HG02588 (cell line): ENCODE results near the gene TMEM183A.
"Not testable (repeated sequence)": the region's sequence is repeated elsewhere in the genome, so short reads cannot be mapped to it uniquely, and the experiment has no call there.

Experiments used
- ATAC-seq: cut with Tn5 transposase; IDR thresholded peaks from one replicate; pipeline ENCODE4 v1.9.1; 2021; ENCODE audit warnings: mild to moderate bottlenecking, moderate library complexity; ENCODE audit not compliant: unreplicated experiment

TMEM183A gene

DNA sequence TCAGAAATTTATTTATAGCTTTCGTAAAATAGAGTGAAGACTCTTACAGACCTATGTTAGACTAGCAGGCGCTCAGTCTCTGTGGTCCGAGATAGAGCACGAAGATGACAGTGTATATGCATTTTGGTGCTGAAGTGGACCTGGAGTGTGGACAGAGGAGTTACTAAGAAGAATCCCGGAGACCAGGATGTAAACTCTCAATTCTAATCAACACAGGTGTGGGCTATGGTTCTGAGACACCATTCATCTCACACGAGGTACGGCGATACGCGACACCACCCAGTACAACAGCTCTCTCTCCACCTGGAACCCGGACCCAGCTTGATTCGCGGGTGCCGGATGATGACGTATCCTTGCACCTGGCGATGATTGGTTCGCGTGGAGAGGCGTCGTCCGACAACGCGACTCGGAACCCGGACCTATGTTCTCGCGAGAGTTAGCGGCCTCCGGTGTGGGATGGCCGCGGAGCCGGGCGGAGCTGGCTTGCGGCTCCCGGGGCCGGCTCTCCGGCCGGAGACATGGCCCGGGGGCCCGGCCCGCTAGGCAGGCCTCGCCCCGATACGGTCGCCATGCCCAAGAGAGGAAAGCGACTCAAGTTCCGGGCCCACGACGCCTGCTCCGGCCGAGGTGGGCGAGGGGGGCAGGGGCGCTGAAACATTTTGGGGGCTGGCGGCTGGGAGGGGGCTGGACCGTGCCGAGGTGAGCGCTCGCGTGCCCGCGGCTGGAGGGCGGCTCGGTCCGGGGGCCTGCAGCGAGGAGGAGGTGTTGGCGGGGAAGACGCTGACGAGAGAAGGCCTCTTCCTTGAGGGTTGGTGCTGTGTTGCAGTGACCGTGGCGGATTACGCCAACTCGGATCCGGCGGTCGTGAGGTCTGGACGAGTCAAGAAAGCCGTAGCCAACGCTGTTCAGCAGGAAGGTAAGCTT lies at the start of gene TMEM183A:
Gene TMEM183A, plus strand, starts transcription at position 427 of the 924 bp plus-strand sequence. Its CDS starts 92 bp downstream, at position 519.
- peak; percentile 95 for ATAC-seq

DNA sequence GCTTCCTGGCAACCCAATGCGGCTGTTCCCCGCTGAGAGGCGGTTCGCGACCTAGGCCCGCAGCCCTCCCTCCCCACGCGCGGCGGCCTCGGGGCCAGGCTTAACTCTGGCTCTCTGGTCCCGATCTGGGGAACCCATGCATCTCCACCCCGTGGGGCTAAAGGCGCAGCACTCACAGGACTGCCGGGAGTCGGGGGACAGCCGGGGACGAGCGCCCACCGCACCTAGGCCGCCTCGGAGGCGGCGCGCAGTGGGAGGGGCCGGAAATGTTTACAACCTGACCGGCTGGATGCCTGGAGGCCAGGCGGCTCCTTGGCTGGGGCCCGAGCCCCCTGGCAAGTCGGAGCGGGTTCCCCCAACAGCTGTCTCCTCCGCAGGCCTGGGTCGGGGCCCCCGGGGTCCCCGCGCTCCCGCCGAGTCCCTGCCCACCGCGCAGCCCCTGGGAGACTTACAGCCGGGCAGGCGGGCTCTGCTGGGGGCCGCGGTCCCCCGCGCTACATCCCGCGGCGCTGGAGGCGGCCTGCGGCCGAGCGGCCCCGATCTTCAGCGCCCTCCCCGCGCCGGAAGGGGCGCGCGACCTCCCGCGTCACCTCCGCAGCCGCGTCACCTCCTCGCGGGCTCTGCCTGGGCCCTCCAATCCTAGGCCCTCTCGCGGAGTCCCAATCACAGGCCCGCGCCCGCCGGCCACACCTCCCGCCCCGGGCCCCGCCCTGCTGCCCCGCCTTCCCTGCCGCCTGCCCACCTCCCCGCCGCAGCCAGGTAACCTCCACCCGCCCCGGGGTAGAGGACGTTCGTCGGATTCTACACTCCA lies 49.2 kb upstream of the TMEM183A start, which contains the start of gene ADIPOR1:
Gene ADIPOR1, minus strand, starts transcription at position 580 of the 811 bp plus-strand sequence. CDS start 7,242 bp downstream, outside the sequence.
- peak; percentile 97 for ATAC-seq

- ATAC-seq = no peak
These were observed 48.5 kb upstream of the TMEM183A start for GRCh38 chr1:202958544-202959275.

- ATAC-seq = no peak
These were observed 47.9 kb upstream of the TMEM183A start for GRCh38 chr1:202959276-202959620.

- ATAC-seq = no peak
These were observed 45.8 kb upstream of the TMEM183A start for GRCh38 chr1:202961220-202961880.

- ATAC-seq = no peak
These were observed 42.3 kb upstream of the TMEM183A start for GRCh38 chr1:202964791-202965410.

GRCh38 chr1:202965422-202965821 lies 41.8 kb upstream of the TMEM183A start:
- no peak for ATAC-seq

DNA sequence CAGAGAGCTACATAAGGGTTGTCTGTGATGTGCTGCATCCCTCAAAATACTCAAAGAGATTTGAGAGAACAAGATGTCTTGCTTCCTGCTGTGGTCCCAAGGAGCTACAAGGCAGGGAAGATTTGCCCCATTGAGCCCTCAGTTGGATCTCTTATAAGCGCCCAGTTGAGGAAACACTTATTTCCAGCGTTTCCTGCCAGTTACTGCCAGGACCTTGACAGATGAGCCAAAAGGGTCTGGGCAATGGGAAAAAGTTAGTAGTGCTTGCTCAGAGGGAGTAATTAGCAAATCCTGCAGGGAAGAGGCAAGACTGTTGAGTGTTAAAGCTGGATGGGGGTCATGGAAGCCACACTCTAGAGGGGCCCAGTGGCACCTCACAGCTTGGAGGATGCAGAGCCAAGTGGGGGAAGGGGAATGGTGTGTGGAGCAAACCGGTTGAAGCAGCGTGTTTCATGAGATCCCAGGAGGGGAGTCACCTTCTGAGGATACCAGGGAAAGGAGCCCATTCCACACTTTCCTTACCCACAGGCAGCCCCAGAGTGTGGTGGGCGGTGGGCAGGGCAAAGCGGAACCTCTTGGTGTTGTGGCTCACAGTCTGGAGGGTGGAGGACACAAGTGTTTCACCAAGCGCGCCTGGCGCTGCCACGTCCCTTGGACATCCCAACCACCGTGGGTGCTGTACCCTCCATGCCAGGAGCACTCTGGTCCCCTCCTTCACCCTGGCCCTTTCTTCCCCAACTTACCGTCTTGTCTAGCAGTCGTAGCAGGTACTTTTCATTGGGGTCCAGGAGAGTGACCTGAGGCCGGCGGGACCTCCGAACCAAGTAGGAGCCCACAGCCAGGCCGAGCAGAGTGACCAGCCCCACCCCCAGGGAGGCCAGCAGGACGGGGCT lies 40.9 kb upstream of the TMEM183A start:
- no peak for ATAC-seq

GRCh38 chr1:202967684-202968281 lies 39.4 kb upstream of the TMEM183A start:
- ATAC-seq = peak; percentile 2

DNA sequence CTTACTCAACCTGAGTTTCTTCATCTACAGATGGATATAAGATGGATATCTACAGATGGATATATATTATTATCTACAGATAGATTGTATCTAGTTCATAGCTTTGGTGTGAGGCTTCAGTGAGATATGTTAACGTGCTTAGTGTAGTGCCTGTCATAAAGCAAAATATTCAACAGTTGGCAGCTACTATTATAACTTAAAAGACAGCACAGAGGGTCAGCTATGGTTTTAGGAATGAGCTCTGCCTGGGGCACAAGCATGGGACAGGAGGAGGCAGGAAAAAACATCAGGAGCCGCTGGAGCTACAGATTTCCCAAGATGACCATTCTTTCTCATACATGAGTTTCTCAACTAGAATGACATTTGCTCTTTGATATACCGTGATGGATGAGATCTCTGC lies 38.8 kb upstream of the TMEM183A start:
- ATAC-seq = no peak

GRCh38 chr1:202968895-202969295 lies 38.3 kb upstream of the TMEM183A start:
- ATAC-seq = peak; percentile 38

- no peak for ATAC-seq
These were observed 35.1 kb upstream of the TMEM183A start for GRCh38 chr1:202972046-202972445.

- no peak for ATAC-seq
These were observed 32.3 kb upstream of the TMEM183A start for GRCh38 chr1:202974856-202975255.

DNA sequence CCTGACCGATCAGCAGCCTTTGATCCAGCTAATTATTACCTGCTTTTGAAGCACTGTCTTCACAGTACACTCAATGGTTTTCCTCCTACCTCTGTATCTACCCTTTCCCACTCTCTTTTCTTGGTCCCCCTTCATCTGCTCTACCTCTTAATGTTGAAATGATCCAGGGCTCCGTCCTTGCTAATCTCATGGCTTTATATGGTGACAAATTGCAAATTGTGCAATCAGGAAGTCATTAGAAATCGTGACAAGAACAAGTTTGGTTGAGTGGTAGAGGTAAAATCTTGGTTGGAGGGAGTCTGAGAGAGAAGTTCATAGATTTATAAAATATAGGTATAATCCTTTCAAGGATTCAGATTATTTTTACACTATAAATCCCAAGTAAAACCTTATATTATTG lies 30.5 kb upstream of the TMEM183A start:
- no peak for ATAC-seq

DNA sequence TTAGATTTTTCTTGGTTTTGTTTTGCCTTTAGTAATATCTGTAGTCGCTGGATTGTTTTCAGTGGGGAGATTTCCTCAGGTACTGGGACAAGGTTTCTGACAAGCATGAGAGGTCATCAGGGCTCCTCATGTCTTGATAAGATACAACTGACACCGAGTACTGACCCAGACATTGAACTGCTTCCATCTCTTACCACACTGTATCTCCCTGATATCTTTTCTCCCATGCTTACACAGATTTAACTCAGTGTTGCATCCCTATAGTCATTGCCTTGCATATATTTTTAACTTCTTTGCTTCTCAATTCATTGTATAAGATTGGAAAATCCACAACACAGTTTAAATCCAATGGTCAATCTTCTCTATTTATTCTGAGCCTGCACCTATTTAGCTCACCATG lies 27.7 kb upstream of the TMEM183A start:
- ATAC-seq = no peak

- ATAC-seq = no peak
These were observed 25.2 kb upstream of the TMEM183A start for GRCh38 chr1:202981939-202982338.

DNA sequence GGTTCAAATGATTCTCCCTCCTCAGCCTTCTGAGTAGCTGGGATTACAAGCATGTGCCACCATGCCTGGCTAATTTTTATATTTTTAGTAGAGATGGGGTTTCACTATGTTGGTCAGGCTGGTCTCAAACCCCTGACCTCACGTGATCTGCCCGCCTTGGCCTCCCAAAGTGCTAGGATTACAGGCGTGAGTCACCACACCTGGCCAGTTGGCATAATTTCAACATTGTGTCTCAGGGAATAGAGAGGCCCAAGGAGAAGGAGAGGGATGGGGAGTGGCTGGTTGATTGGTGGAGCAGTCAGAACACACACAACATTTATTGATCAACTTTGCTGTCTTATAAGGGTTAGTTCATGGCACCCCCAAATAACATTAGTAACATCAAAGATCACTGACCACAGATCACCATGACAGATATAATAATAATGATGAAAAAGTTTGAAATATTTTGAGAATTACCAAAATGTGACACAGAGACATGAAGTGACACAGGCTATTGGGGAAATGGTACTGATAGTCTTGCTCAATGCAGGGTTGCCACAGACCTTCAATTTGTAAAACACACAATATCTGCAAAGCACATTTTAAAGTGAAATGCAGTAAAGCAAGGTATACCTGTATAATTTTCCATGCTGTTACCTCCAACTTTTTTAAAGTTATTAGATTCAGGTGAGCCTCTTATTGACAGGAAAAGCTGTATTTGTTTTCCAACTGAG lies 24.3 kb upstream of the TMEM183A start:
- no peak for ATAC-seq

- not testable (repeated sequence) for ATAC-seq
These were observed 21.1 kb upstream of the TMEM183A start for GRCh38 chr1:202986120-202986519.
